HG02610 (cell line): ENCODE measurements around the gene ZNF418.
"Not testable (repeated sequence)": the region's sequence is repeated elsewhere in the genome, so short reads cannot be mapped to it uniquely, and the experiment has no call there.

Source experiments
- ATAC-seq: cut with Tn5 transposase; IDR thresholded peaks from one replicate; pipeline ENCODE4 v1.9.1; 2021; ENCODE audit warnings: mild to moderate bottlenecking, moderate library complexity; ENCODE audit not compliant: unreplicated experiment

Gene ZNF418

DNA sequence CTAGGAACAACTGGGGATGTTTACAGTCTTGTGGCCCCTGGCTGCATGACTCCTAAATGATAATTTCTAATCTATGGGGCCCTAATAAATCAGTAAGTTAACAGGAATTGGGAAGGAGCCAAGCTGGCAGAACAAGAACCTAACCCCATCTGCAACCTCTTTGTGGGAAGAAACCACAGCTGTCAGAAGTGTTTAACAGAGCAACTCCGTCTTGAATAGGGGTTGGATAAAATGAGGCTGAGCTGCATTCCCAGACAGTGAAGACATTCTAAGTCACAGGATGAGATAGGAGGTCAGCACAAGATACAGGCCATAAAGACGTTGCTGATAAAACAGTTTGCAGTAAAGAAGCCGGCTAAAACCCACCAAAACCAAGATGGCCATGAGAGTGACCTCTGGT, 44.5 kb downstream of the ZNF418 start:
- ATAC-seq = not testable (repeated sequence)

DNA sequence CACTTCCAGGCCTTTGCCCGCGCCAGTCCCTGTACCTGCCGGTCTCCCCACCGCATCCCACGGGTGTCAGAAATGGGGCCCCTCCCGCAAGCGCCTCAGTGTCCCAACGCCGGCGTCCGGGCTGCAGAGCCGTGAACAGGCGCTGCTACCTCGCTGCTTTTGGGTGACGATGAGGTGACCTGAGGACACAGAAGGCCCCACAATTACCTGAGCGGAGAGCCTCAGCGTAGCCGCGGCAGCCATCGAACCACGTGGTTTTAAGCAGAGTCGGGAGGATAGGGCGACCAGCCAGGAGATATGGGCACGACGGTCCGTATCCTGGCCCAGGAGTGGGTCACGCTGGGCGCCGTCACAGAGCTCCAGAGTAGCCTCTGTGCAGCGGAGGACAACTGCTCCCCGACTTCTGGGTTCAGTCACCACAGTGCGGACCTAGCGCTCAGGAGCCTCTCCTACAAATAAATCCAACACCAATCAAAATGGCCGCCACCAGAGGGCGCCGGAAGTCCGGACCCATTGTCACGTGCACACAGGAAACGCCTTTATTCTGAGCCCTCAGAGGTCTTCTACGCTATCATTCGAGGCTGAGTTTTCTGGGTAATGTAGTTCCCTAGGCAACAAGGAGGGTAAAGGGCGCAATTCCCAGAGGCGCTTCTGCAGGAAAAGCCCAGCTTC, 46.5 kb downstream of the ZNF418 start, which contains the start of gene ZNF814:
Gene ZNF814 (minus strand): TSS at position 478 of the 672 bp plus-strand sequence. CDS start 235 bp downstream, at position 243.
- no peak for ATAC-seq

DNA sequence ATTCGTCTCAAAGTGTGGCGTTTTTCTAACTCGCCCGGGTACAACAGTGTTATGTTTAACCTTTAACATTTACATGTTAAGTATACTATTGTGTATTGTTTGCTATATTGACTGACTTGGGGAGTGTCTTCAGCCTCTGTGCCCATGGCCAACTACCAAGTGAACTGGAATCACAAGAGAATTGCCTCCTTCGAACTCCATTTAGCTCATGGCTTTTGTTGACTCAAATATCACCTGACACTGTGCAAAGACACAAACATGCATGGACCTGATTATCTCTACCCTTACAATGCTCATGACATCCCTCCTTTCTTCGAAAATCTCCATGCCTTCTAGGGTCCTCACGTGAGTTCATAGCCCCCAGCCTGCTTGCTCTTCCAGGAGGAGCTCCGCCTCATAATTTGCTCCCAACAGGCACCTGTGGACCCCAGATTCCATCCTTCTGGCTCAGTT, 47.1 kb downstream of the ZNF418 start:
- no peak for ATAC-seq

DNA sequence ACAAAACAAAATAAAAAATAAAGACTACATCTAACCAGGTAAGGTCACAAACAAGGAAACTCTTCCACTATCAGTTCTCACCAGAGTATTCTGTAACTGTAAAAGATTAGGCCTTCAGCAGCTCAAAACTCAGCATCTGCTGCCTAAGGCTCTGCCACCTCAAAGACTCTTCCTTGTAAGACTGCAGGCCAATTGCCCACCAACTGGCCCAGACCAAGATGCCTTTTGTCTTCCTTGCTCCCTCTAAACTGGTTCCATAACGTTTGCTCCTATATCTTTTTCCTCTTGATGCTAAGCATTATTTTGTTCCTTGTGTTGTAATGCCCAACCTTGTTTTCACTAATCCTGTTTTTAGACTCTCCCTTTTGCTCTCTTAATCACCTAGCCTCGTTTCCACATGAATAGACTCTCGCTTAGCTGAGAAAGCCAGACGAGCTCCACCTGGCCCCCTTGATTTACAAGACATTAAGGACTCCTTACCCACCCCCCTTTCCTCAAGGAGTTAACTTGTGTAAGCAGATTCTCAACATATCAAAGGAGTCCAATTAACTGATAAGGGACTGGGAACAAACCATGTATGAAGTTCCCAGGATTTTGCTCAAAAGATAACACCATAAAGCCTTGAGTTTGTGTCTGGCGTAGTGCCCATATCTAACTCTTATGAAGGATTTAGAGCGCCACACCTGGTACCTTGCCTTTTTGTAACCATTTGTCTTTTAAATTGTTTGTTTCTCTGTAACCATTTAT, 47.8 kb downstream of the ZNF418 start:
- ATAC-seq = no peak

DNA sequence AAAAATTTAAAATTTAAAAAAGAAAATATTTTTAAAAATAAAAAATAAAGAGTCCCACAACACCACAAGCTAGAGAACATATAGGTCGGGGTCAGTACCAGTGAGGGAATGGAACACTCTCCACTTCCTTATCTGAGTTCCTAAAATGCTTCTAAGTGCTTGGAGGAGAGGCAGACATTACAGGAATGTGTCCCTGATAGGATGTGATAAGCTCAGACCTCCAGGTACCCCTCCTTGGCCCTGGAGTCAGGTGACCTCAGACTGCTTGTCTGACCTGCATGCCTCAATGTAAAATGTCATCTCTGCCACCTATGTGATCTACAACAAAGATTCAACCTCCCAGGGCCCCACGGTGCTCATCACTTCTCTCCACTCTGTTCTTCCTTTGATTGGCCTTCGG, 49.2 kb downstream of the ZNF418 start:
- ATAC-seq = no peak

- ATAC-seq = not testable (repeated sequence)
Observed at GRCh38 chr19:57873883-57874799, 61.1 kb downstream of the ZNF418 start.

- no peak for ATAC-seq
Observed at GRCh38 chr19:57872450-57872849, 62.8 kb downstream of the ZNF418 start.
